ENCODE data around the gene MYL10.

Gene MYL10

DNA sequence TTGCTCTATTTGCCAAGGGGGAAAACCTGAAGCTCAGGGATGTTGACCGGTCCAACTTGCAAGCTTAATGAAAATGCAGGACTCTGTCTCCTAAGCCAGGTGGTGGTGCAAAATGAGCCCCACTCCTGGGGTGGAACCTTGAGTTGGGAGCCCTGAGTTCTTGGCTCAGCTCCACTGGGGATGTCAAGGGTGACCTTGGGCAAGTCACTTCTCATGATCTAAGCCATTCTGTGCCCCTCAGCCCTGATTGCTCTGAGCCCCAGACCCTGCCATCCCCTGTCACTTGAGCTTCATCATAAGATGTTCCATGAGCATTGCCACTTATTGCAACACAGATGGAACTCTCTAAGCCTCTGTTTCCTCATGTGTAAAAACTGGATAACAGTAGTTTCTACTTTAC, 33.9 kb downstream of the MYL10 start:
- DNase-seq, result no peak

DNA sequence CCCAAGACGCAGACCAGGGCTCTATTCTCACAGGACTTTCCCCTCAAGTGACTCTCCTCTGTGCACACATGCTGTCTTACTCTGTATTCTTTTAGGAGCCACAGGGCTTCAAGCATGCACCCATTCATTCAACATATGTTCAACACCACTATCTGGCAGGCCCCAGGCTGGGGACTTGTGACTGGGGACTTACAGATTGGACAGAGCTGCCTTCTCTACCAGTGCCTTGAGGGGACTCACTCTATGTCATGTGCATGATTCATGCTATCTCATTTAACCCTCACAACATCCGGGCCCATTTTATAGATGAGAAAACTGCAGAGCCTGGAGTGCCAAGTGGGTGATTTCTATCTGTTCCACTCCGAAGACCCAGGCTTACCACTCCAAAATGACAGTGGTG, 34.3 kb downstream of the MYL10 start:
- no peak for DNase-seq

DNA sequence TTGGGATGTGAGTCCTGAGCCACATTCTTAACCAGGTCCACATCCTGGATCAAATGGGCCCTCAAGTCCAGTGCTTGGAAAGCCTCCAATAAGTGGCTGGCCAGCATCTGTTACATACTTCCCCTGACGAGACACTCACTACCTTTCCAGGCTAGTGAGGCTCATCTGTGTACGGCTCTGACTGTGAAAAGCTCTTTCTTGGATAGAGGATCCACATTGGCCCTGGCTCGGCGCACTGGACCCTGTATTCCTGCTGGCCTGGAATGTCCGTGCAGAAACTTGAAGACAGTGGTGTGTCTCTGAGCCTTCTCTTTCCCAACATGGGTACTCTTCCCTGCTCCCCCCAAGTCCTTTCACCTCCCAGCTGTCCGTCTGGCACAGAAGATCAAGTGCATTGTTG, 35.5 kb downstream of the MYL10 start:
- no peak for DNase-seq

DNA sequence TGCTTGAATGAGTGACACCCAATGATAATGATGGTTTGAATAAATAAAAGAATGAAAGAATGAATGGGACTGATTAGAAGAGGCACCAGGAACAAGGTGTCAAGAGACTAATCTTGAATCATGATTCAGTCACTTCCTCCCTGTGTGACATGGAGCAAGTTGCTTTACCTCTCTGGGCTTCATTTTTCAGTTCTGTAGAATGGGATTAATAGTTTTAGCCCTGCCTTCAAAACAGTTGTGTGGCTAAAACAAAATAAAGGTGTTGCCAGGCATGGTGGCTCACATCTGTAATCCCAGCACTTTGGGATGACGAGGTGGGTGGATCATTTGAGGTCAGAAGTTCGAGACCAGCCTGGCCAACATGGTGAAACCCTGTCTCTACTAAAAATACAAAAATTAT, 37.6 kb downstream of the MYL10 start:
- no peak for DNase-seq

DNA sequence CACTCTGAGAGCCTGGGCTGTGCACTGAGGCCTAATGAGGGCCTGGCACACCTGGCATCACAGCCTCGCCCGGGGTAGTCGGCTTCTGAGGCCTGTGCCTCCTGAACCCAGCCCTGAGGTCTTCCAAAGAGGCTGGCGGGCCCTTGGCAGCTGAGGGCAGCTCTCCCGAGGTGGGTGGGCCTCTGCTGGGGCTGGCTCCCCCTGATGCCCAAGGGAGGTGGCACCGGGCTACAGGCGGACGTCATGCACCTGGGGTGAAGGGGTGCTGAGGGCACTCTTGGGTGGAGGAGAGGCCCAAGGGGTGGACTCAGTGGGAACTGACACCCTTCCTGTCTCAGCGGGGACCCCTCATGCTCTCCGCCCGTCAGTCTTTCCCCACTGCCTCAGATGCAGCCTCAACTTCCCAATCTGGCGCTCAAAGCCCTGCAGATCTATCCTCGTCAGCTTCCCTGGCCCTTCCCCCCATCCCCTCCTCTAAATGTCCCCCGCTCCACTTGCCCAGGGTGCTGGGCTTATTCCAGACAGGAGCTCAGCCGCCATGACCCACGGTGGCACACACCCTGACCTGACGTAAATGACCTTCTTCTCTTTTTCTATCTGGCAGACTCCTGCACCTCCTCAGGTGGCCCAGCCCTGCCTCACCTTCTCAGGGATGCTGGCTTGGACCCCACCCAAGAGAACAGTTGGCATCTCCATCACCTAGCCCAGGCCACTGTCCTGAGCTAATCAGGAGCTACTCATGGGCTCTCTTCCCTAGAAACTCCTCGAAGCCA, 38.2 kb downstream of the MYL10 start:
- no peak for DNase-seq

DNA sequence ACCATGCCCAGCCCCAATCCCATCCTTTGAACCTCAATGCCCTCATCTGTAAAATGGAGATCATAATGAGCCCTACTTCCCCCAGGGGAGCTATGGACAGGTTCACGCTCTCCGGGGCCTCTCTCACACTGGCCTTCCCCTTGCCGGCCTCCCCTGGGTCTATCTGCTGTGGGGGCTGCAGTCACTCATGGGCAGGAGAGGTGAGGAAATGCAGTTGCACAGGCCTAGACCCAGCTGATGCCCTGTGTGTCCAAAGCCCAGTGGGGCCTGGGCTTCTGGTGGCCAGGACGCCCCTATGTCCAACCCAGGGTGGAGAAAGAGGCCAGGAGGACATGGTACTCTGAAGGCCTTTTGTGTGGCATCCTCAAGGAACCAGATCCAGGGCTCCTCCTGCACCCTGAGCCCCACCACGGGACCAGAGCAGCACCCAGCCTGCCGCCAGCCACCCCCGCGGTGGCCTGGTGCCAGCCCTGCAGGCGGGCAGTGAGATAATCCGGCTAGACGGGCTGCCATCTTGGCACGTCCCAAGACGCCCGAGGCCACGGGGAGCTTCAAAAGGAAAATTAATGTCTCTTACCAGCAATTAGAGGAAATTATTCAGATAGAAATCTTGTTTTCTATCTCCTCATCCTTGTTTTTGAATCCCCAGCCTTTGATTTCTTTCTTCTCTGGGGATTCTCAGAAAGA, 39.0 kb downstream of the MYL10 start:
- no peak for DNase-seq

DNA sequence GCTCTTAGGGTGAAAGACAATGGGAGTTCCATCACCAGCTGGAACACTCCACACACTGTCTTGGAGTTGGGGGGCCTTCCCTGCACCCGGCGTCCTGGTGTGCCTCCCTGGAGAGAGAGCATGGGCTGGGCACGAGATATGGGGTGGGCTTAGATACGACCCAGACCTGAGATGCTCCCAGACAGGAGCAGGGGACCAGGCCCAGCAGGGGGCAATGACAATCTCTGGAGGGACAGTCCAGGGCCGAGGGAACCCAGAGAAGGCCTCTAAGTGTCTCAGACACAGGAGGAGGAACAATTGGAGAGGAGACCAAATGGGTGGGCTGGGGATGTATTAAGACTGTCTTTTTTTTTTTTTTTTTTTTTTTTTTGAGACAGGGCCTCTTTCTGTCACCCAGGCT, 40.0 kb downstream of the MYL10 start:
- DNase-seq, result no peak

DNA sequence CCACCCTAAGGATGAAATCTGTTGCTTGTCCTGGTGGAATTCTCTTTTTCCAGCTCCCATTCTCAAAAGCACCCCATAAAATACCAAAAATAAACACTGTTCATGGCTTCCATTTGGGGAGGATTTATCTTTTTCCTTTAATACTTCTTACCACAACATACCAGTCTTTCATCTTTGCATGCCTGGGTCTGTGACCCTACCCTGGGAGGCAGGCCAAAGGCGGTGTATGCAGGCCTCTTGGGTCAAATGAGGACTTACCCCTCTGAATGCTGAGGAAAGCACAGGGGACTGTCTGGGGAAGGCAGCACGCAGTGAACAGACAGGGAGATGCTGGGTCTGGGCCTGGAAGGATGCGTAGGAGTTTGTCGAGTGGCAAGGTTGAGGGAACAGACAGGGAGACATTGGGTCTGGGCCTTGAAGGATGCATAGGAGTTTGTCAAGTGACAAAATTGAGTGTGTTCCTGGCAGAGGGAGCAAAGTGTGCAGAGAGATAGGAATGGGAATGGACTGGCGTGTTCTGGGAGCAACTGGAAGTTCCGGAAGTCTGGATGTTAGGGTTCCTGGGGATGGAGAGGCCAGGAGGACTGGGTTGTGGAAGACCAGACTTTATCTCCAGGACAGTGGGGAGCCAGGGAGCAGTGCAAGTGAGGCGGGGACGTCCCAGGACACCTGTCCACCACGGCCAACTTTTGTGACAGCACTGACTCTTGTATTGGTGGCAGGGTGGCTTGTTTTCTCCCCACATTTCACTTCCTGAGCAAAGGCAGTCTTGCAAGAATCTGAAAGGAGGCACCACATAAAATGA, 40.8 kb downstream of the MYL10 start:
- DNase-seq, result no peak

DNA sequence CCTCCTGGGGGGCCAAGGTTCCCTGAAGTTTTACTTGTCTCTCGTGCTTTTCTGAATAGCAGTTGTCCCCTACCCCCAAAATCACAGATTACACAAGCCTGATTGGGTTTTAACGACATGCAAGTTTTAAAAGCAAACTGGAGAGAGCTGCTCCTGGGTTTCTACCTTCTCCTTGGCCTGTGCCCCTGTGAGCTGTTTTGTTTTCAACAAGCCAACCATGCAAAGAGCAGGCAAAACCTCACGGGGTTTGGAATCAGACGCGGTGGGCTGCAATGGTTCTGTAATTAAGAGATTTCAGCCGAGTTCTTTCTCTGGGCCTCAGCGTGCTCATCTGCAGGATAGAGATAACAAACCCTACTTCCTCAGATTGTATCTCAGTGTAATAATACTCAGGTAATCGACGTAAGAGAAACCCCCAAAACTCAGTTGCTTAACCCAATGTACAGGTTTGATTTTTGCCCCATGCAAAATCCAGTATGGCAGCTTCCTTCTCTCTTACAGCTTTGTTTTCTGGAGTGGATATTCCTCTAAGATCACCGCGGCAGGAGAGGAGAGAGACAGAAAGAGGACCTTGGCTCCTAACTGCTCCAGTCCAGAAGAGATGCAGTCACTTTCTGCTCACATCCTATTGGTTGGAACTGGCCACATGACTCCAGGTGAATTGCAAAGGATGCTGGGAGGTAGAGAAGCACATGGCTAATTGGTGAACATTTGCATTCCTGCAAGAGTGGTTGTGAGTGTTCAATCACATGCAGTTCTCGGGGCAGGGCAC, 42.0 kb downstream of the MYL10 start:
- DNase-seq, result no peak

DNA sequence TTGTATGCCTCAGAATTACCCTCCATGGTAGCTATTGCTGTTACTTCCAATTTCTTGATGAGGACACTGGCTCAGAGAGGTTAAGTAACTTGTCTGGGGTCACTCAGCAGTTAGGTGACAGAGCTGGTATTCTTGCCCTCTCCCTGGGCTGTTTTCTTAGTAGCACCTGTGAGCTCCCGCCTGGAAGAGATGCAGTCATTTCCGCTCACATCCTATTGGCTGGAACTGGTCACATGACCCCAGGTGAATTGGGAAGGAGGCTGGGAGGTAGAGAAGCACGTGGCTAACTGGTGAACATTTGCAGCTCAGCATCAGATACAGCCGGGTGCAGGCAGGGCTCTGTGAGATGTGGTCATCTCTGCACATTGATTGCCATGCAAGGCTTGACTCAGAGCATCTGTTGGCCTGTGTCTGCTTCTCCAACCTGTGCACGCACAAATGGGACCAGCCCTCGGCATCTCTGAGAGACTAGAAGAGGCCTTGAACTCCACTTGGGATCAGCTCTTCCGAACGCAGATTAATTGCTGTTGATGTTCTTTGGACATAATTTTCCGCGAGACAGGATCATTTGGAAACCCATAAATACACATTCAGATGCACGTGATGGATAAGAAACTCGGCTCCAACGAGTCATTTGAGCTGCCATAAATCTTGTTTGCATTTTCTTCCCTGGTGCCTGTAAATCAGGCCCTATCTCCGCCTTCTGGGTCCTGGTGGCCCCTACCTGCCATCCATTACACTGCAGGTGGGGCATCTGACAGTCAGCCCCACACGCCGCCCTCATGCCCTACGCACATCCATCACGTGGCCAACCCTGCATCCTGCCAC, 42.8 kb downstream of the MYL10 start:
- DNase-seq, result no peak

DNA sequence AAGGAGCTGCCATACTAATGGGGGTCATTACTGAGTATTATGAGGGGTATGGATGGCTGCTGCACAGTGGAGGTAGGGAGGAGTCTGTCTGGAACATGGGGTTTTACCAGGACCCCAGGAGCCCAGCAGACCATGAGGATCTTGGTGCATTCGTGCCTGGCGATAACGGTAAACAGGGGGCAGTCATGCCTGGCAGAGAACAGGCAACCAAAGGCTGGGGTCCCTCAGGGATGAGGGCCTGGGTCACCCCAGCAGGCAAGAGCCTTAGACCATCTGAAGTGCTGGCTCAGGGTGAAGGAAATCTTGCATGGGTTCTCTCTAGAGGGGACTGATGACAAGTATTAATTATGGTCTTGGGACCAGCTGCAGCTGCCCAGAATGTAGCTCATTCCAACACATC, 46.1 kb downstream of the MYL10 start:
- no peak for DNase-seq

DNA sequence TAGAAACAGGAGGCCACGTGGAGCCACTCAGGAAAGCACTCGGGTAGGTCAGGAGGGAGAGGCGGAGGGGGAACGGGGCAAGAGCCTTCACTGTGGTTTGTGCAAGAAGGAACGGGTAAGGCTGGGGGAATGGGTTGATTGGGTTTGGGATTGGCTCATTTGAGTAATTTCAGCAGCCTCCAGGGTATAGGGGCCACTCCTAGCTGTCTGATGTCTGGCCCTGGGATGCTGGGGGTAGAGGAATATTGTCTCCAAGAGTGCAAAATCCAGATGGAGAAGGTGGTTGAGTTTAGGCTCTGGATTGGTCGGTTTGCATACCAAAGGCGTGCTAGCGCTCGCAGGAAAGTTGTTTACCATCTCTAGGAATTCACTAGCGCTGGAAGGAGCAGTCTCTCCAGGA, 47.2 kb downstream of the MYL10 start:
- DNase-seq, result no peak

DNA sequence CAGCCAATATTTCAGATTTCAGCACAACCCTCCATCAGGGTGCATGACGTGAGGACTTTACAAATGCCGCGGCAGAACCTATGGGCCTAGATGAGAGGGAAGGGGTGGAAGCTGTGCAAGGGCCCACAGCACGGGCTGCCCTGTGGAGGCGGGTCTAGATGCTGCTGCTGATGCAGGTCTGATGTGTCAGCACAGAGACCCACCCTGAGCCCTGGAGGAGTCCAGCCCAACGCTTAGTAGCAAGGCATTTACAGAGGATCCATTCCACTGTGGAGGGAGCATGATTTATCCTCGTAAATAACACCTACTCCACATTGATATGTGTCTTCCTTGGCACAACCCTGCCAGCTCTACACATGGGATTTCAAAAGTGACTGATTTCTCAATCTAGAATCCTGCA, 48.5 kb downstream of the MYL10 start:
- DNase-seq, result no peak

DNA sequence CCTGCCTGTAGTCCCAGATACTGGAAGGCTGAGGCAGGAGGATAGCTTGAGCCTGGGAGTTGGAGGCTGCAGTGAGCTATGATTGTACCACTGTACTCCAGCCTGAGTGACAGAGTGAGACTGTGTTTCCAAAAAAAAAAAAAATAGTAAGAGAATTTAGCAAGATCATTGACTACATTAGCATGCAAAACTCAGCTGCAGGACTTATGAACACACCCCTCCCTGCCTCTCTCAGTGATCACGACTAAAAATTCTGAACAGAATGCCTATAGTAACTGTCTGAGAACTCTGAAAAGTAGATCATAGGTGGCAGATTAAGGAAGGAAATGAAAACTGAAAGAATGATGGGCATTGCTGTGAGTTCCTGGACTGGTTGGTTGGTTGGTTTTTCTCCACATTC, 50.5 kb downstream of the MYL10 start:
- DNase-seq, result no peak

DNA sequence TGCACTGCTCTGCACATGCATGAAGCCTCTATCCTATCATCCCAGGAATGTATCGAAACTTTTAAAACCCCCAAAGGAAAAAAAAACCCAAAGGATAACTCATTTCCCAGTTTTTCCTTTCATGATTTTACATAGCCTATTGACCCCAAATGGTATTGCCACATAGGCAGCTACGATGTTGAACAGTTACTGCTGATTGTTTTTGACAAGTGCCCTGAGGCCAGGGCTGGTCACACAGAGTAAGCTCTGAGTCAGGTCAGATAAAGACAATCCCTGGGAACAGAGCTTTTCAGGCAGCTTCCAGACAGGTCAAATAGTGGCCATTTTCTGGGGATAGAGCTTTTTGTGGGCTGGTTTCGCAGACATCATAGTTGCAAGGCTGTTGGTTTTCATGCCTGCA, 52.1 kb downstream of the MYL10 start:
- DNase-seq, result no peak

DNA sequence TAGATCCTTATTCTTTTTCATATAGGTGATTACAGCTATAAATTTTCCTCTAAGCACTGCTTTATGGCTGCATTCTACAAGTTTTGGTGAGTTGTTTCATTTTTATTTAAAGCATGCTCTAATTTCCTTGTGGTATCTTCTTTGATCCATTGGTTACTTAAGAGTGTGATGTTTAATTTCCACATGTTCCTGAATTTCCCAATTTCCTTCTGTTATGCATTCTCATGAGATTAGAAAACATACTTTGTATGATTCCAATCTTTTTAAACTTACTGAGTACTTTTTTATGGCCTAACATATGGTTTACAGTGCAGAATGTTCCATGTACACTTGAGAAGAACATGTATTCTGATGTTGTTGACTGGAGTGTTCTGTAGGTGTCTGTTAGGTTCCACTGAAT, 53.4 kb downstream of the MYL10 start:
- no peak for DNase-seq

DNA sequence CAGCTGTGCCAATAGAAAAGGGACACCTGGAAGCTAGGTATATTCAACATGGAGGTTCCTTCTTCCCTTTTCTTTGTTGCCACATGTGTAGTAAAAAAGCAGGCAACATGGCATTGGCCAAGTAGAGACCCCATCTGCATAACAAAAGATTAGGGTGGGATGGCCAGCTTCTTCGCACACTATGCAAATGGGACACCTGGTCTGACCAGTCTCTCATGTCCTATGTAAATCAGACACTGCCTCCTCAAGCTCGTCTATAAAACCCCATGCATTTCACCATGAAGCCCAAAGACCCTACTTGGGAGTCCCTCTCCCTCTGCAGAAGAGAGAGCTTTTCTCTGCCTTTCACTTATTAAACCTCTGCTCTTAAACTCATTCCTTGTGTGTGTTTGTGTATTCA, 53.9 kb downstream of the MYL10 start:
- no peak for DNase-seq

DNA sequence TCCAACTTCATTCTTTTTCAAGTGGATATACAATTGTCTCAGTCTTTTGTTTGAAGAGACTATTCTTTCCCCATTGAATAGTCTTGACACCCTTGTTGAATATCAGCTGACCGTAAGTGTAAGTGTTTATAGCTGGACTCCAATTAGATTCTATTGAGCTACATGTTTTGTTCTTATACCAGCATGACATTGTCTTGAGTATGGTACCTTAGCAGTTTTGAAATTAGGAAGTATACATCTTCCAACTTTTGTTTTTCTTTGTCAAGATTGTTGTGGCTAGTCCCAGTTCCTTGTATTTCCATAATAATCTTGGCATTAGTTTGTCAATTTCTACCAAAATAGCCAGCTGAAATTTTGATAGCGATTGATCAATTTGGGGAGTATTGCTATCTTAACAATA, 56.9 kb downstream of the MYL10 start:
- DNase-seq, result no peak

DNA sequence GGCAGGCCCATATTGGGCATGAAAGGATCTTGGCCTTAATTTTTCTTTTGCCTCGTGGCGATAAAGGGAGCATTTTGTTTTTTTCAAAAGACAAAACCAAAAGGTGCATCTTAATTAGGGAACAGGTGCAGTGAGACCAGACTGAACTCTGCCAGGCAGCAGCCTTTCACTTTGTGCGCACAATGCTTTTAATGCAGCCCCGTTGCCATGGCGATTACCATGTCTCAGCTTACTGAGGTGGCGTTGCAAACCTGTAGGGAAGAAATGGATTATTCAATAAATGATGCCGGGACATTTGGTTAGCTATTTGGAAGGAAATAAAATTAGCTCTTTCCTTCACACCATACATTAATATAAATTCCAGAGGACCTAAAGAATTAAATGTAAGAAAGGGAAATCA, 61.9 kb downstream of the MYL10 start:
- no peak for DNase-seq

DNA sequence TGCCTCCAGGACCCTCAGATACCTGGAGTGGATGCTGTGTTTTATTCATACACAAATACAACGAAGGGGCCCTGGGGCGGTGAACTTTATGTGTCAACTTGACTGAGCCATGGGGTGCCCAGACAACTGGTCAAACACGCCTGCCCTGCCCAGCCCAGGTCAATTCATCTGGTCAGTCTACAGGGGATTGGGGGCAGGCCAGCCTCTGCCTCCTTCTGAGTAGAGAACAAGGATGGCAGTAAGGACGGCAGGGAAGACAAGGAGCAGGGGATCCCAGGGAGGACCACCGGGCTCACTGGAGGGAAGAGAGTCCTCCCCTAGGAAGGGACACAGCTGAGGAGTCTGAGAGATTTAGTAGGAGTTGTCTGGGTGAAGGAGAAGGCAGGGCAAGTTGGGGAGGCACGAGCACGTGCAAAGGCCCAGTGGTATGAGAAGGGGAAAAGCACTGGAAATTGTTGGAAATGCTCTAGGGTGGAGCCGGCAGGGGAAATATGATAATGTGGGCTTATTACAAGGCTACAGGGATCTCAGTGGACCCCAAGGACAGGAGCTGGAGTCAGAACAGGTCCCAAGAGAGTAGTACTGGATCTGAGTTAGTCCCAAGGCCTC, 63.4 kb downstream of the MYL10 start:
- DNase-seq, result no peak

DNA sequence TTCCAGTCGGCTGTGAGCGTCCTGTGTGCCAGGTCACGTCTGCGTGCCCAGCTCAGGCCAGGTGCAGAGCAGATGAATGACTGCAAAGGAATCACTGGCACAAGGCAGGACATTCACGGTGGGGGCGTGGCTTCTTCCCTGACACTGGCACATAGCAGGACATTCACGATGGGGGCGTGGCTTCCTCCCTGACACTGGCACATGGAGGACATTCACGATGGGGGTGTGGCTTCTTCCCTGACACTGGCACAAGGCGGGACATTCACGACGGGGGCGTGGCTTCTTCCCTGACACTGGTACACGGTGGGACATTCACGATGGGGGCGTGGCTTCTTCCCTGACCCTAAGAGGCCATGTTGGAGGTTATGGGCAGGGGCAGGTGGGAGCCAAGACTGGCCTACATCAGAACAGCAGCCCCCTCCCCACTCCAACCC, 64.3 kb downstream of the MYL10 start:
- DNase-seq, result no peak

All from amniotic stem cell (primary cell).